Endothelial cell of umbilical vein (primary cell): ENCODE data around the gene NMB. TPM values are rescaled to one million over a fixed set of nuclear protein-coding genes. Genes with fewer than 3 reads are reported as not detected.

ENCODE experiments used
- BruUV-seq: library from RNA; stranded (reverse); fragments of 400-500 nt; replicated peaks from 2 replicates; lab custom pipeline; 2021; lab: Mats Ljungman, UMichigan
- CTCF ChIA-PET: fragments of 300-600, 350-600 bp; sonication (Branson Sonifier 250); formaldehyde crosslinking; loops from one replicate; lab custom pipeline; 2021; ENCODE audit warnings: antibody characterized with exemption, inconsistent platforms; lab: Charles Lee
- POLR2A ChIA-PET: fragments of 300-600, 350-600 bp; sonication (Branson Sonifier 250); formaldehyde crosslinking; loops from one replicate; lab custom pipeline; 2021; ENCODE audit warnings: antibody characterized with exemption, inconsistent platforms; lab: Charles Lee
- DNase-seq: peaks from one replicate; pipeline ENCODE4 v3.0.0-alpha.2; 2011; ENCODE audit warnings: low read depth, low spot score
- FAIRE-seq: peaks from 2 replicates; lab custom pipeline; 2011; peaks lifted over from hg19 to GRCh38; lab: Jason Lieb, UNC
- H2AFZ ChIP-seq: 2 replicates; pipeline ENCODE4 v1.6.0; 2012; ENCODE audit warnings: low read depth, low read length, control low read depth, inconsistent platforms
- H3K27ac ChIP-seq: 2 replicates; pipeline ENCODE4 v1.5.1; 2011; ENCODE audit warnings: low read depth, mild to moderate bottlenecking, control low read depth, low read length, moderate library complexity; ENCODE audit not compliant: insufficient read depth
- H3K27me3 ChIP-seq, 2 experiments: 2 replicates each; pipeline versions ENCODE4 v1.6.0 to v1.6.1; 2011; ENCODE audit warnings: low read length in 2 of 2, mixed read lengths in 1 of 2; ENCODE audit not compliant: control insufficient read depth in 2 of 2, insufficient read depth in 2 of 2
- H3K36me3 ChIP-seq, 2 experiments: 2 replicates in 1 of 2; 3 replicates in 1 of 2; pipeline ENCODE4 v1.5.1; 2011; ENCODE audit warnings: low read length in 2 of 2, mild to moderate bottlenecking in 1 of 2, moderate library complexity in 1 of 2; ENCODE audit not compliant: control insufficient read depth in 2 of 2, insufficient read depth in 2 of 2; ENCODE audit errors: extremely low read depth in 1 of 2
- H3K4me1 ChIP-seq: 3 replicates; pipeline ENCODE4 v1.5.1; 2011; ENCODE audit warnings: mild to moderate bottlenecking, low read length; ENCODE audit not compliant: control insufficient read depth, insufficient read depth; ENCODE audit errors: extremely low read depth
- H3K4me2 ChIP-seq: 2 replicates; pipeline ENCODE4 v1.6.1; 2011; ENCODE audit warnings: low read length, control low read depth, mixed read lengths; ENCODE audit not compliant: insufficient read depth
- H3K4me3 ChIP-seq, 3 experiments: fragments of 200-600 bp in 1 of 3; sonication (generic), shearing (Covaris generic) in 1 of 3; replicated peaks in 1 of 3; 2 replicates each; pipeline ENCODE4 v1.5.1; 2011 to 2016; ENCODE audit warnings: control low read depth in 3 of 3, low read length in 3 of 3, mild to moderate bottlenecking in 2 of 3, inconsistent platforms in 1 of 3, low read depth in 1 of 3, moderate library complexity in 1 of 3; ENCODE audit not compliant: insufficient read depth in 1 of 3
- H3K79me2 ChIP-seq: 2 replicates; pipeline ENCODE4 v1.6.0; 2012; ENCODE audit warnings: low read length, inconsistent platforms; ENCODE audit not compliant: control insufficient read depth, insufficient read depth
- H3K9ac ChIP-seq: replicated peaks from 2 replicates; pipeline ENCODE3; 2011; ENCODE audit warnings: low read length, control low read depth; ENCODE audit not compliant: insufficient read depth; ENCODE audit errors: extremely low read depth
- H3K9me1 ChIP-seq: replicated peaks from 3 replicates; pipeline ENCODE4 v1.6.0; 2011; ENCODE audit warnings: mild to moderate bottlenecking, low read length; ENCODE audit not compliant: control insufficient read depth, insufficient read depth; ENCODE audit errors: extremely low read depth
- H3K9me3 ChIP-seq: replicated peaks from 2 replicates; pipeline ENCODE4 v1.5.1; 2012; ENCODE audit warnings: low read length, inconsistent platforms; ENCODE audit not compliant: control insufficient read depth, insufficient read depth
- H4K20me1 ChIP-seq: replicated peaks from 2 replicates; pipeline ENCODE3; 2011; ENCODE audit warnings: mild to moderate bottlenecking, low read length; ENCODE audit not compliant: control insufficient read depth, insufficient read depth; ENCODE audit errors: extremely low read depth
- EZH2 ChIP-seq: IDR thresholded peaks from 2 replicates; pipeline ENCODE4 v1.6.1; 2012; ENCODE audit warnings: borderline replicate concordance, low read depth, mild to moderate bottlenecking, moderate library complexity, low read length, inconsistent platforms; ENCODE audit not compliant: severe bottlenecking
- FOS ChIP-seq: IDR thresholded peaks from 2 replicates; pipeline ENCODE4 v1.6.1; 2011; ENCODE audit warnings: mild to moderate bottlenecking, low read length, moderate library complexity, borderline replicate concordance; ENCODE audit not compliant: insufficient read depth
- GATA2 ChIP-seq: IDR thresholded peaks from 2 replicates; pipeline ENCODE4 v1.7.0; 2011; ENCODE audit warnings: low read depth, mild to moderate bottlenecking, moderate library complexity, mixed read lengths, low read length; ENCODE audit not compliant: insufficient read length, insufficient read depth
- JUN ChIP-seq: IDR thresholded peaks from 2 replicates; pipeline ENCODE4 v1.6.1; 2011; ENCODE audit warnings: borderline replicate concordance, low read depth; ENCODE audit not compliant: insufficient read length, insufficient read depth
- MAX ChIP-seq: IDR thresholded peaks from 2 replicates; pipeline ENCODE4 v1.6.1; 2011; ENCODE audit not compliant: insufficient read depth, insufficient read length
- MYC ChIP-seq: IDR thresholded peaks from one replicate; pipeline ENCODE4 v1.6.1; 2011; ENCODE audit warnings: mild to moderate bottlenecking, low read depth, low read length
- POLR2A ChIP-seq: IDR thresholded peaks from 2 replicates; pipeline ENCODE4 v1.6.1; 2012; ENCODE audit warnings: low read depth, mild to moderate bottlenecking, control low read depth, low read length
- POLR2AphosphoS5 ChIP-seq: IDR thresholded peaks from 2 replicates; pipeline ENCODE4 v1.6.1; 2012; ENCODE audit warnings: low read depth, mild to moderate bottlenecking, control low read depth, low read length, moderate library complexity; ENCODE audit not compliant: insufficient read depth
- dilution Hi-C: fragments of 300-500 bp; cut with MboI; formaldehyde crosslinking; loops from one replicate; pipeline ENCODE4 v1.15.0; 2019; ENCODE audit warnings: low sequenced_read_pairs; ENCODE audit not compliant: extremely low pct_ligation_motif_present
- intact Hi-C: fragments of 100-400 bp; cut with micrococcal nuclease; formaldehyde crosslinking; loops from one replicate; pipeline ENCODE4 v1.10.0; 2022
- polyA plus RNA-seq, 4 experiments: library from polyadenylated mRNA; depleted of rRNA in 3 of 4; stranded (reverse) in 3 of 4; unstranded in 1 of 4; fragments of >200 nt; gene quantifications; 2 replicates each; pipeline versions ENCODE4 v1.2.1 to v1.2.3, GENCODE V29; 2011 to 2012; ENCODE audit warnings: missing spikeins in 1 of 4
- total RNA-seq: library from RNA; stranded (reverse); gene quantifications from 2 replicates; pipeline ENCODE4 v1.2.3, GENCODE V29; 2021
- TF ChIP-seq, protein P1 (sequence below), 2 donors: IDR thresholded peaks; 1 replicate in 1 of 2; 2 replicates in 1 of 2; pipeline ENCODE4 v1.5.1; 2011; ENCODE audit warnings: low read length in 2 of 2, mild to moderate bottlenecking in 2 of 2, moderate library complexity in 2 of 2, control low read depth in 1 of 2, inconsistent platforms in 1 of 2, low read depth in 1 of 2; ENCODE audit not compliant: insufficient read depth in 1 of 2; ENCODE audit errors: extremely low read depth in 1 of 2

The NMB gene
- total and polyA plus RNA-seq, 2 donors (not counting 3 experiments of a cell fraction or from before 2014, with no cell fraction given): 7.8 to 9.8 TPM

- POLR2A ChIA-PET: interaction anchor here (0.6 kb wide), 1 partner anchor 10 kb away, joined by 4 read pairs; no protein-coding TSS in a partner anchor
- Histone ChIP-seq H3K27ac (no peak overlapping the region), H3K9ac (no peak overlapping the region), H3K9me1 (no peaks in the 10 kb centered on the region), H3K4me1 (no peaks in the 10 kb centered on the region), H4K20me1 (no peaks in the 10 kb centered on the region), H3K27me3 (no peaks in the 10 kb centered on the region), H3K4me2 (no peak overlapping the region), H2AFZ (no peak overlapping the region), H3K9me3 (no peaks in the 10 kb centered on the region), H3K36me3 (peaks cover 7 to 10% of the 10 kb centered on the region in 2 experiments), H3K4me3 (no peak overlapping the region), H3K79me2 (peaks cover 4% of the 10 kb centered on the region)
- dilution Hi-C loops: no loop called here
- DNase-seq (no peak), FAIRE-seq (no peak)
- intact Hi-C loops: no loop called here
- no TSS peak for BruUV-seq
- CTCF ChIA-PET: interaction anchor here (0.8 to 1.2 kb wide), 2 partner anchors 10 to 21 kb away, joined by 3 to 5 read pairs; no protein-coding TSS in a partner anchor
- TF ChIP-seq JUN (no peak), EZH2 (no peak), POLR2AphosphoS5 (no peak), GATA2 (no peak), MAX (no peak), POLR2A (no peak), MYC (no peak), FOS (no peak)
- TF ChIP-seq, protein P1, sequence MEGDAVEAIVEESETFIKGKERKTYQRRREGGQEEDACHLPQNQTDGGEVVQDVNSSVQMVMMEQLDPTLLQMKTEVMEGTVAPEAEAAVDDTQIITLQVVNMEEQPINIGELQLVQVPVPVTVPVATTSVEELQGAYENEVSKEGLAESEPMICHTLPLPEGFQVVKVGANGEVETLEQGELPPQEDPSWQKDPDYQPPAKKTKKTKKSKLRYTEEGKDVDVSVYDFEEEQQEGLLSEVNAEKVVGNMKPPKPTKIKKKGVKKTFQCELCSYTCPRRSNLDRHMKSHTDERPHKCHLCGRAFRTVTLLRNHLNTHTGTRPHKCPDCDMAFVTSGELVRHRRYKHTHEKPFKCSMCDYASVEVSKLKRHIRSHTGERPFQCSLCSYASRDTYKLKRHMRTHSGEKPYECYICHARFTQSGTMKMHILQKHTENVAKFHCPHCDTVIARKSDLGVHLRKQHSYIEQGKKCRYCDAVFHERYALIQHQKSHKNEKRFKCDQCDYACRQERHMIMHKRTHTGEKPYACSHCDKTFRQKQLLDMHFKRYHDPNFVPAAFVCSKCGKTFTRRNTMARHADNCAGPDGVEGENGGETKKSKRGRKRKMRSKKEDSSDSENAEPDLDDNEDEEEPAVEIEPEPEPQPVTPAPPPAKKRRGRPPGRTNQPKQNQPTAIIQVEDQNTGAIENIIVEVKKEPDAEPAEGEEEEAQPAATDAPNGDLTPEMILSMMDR (IDR thresholded peaks at IDR 0.05; ENCODE audit: extremely low read depth in 1 of 2, insufficient read depth in 1 of 2, low read depth in 1 of 2, low read length in 2 of 2): no peak
These were observed 49.2 kb downstream of the NMB start for GRCh38 chr15:84608707-84609284.
